SU-DHL-6 (cell line): ENCODE measurements around the gene ABCB11.

Experiments used
- H2AFZ ChIP-seq: fragments of 200-600 bp; sonication (generic); 2 replicates; pipeline ENCODE4 v1.6.1; 2014; ENCODE audit warnings: low read depth, mild to moderate bottlenecking, moderate library complexity, mixed read lengths, antibody characterized with exemption, low read length; ENCODE audit not compliant: severe bottlenecking
- H3F3A ChIP-seq: fragments of 200-600 bp; shearing (Covaris generic); 2 replicates; pipeline ENCODE4 v1.6.0; 2016; ENCODE audit warnings: antibody characterized with exemption, mild to moderate bottlenecking; ENCODE audit not compliant: insufficient read depth
- H3K27ac ChIP-seq: fragments of 200-600 bp; sonication (generic); 2 replicates; pipeline ENCODE4 v1.5.1; 2016; ENCODE audit warnings: low read depth, mild to moderate bottlenecking, low read length, moderate library complexity, mixed read lengths
- H3K27me3 ChIP-seq: fragments of 200-600 bp; sonication (generic), shearing (Covaris generic); 2 replicates; pipeline ENCODE4 v1.6.0; 2014; ENCODE audit warnings: mild to moderate bottlenecking, low read length
- H3K36me3 ChIP-seq: fragments of 200-600 bp; sonication (generic); 2 replicates; pipeline ENCODE4 v1.6.1; 2014; ENCODE audit warnings: mild to moderate bottlenecking, low read length, mixed read lengths
- H3K4me2 ChIP-seq: fragments of 300-600, 200-600 bp; shearing (Covaris generic), sonication (generic); 2 replicates; pipeline ENCODE4 v1.6.0; 2014; ENCODE audit warnings: low read length, low read depth, mild to moderate bottlenecking; ENCODE audit not compliant: poor library complexity, severe bottlenecking
- H3K4me3 ChIP-seq: fragments of 200-600 bp; sonication (generic); 2 replicates; pipeline ENCODE4 v1.5.1; 2014; ENCODE audit warnings: antibody characterized with exemption, low read length, mild to moderate bottlenecking, mixed read lengths; ENCODE audit not compliant: insufficient read depth, poor library complexity, severe bottlenecking
- H3K79me2 ChIP-seq: fragments of 200-600 bp; sonication (generic); 2 replicates; pipeline ENCODE4 v1.6.1; 2014; ENCODE audit warnings: mild to moderate bottlenecking, low read length, moderate library complexity; ENCODE audit not compliant: insufficient read depth
- H3K9ac ChIP-seq: fragments of 200-600 bp; sonication (generic); 2 replicates; pipeline ENCODE4 v1.7.0; 2014; ENCODE audit warnings: mild to moderate bottlenecking, low read length
- H3K9me2 ChIP-seq: fragments of 200-600 bp; sonication (generic); replicated peaks from 2 replicates; pipeline ENCODE4 v1.6.1; 2014; ENCODE audit warnings: low read length; ENCODE audit not compliant: insufficient read depth
- H3K9me3 ChIP-seq: fragments of 200-600 bp; sonication (generic); 2 replicates; pipeline ENCODE4 v1.6.1; 2014; ENCODE audit warnings: low read length, mixed read lengths; ENCODE audit not compliant: insufficient read depth
- H4K20me1 ChIP-seq: fragments of 200-600 bp; sonication (generic); 2 replicates; pipeline ENCODE4 v1.6.1; 2014; ENCODE audit warnings: low read depth, mild to moderate bottlenecking, antibody characterized with exemption, low read length, moderate library complexity, mixed read lengths
- CTCF ChIP-seq: fragments of 200-600 bp; sonication (generic); IDR thresholded peaks from one replicate; pipeline ENCODE4 v1.5.1; 2017; ENCODE audit warnings: antibody characterized with exemption, mild to moderate bottlenecking, low read length, moderate library complexity; ENCODE audit not compliant: insufficient read depth, poor library complexity, severe bottlenecking
- EZH2phosphoT487 ChIP-seq: fragments of 200-600 bp; sonication (generic), shearing (Covaris generic); conservative IDR thresholded peaks from 2 replicates; pipeline ENCODE4 v1.6.1; 2018; ENCODE audit warnings: mild to moderate bottlenecking, antibody characterized with exemption, low read length, moderate library complexity, mixed read lengths

ABCB11 gene

GRCh38 chr2:168920504-168921157 lies 110.5 kb downstream of the ABCB11 start:
- Histone ChIP-seq H3F3A (no peaks in the 10 kb centered on the region), H3K4me3 (no peak overlapping the region), H3K9ac (no peak overlapping the region), H3K36me3 (no peaks in the 10 kb centered on the region), H3K9me2 (no peaks in the 10 kb centered on the region), H3K27me3 (no peaks in the 10 kb centered on the region), H3K4me2 (no peak overlapping the region), H3K27ac (no peak overlapping the region), H4K20me1 (no peaks in the 10 kb centered on the region), H3K9me3 (no peaks in the 10 kb centered on the region), H2AFZ (no peak overlapping the region), H3K79me2 (no peaks in the 10 kb centered on the region)
- TF ChIP-seq EZH2phosphoT487 (no peak), CTCF (peak; percentile 40)

GRCh38 chr2:168916331-168916675 lies 114.8 kb downstream of the ABCB11 start:
- Histone ChIP-seq H3K9me2 (no peaks in the 10 kb centered on the region), H3K79me2 (no peaks in the 10 kb centered on the region), H3F3A (no peaks in the 10 kb centered on the region), H3K9me3 (no peaks in the 10 kb centered on the region), H4K20me1 (no peaks in the 10 kb centered on the region), H3K4me2 (no peak overlapping the region), H3K4me3 (no peak overlapping the region), H3K36me3 (no peaks in the 10 kb centered on the region), H3K27ac (no peak overlapping the region), H3K27me3 (no peaks in the 10 kb centered on the region), H2AFZ (no peak overlapping the region), H3K9ac (no peak overlapping the region)
- no peak for TF ChIP-seq CTCF
- TF ChIP-seq EZH2phosphoT487 = no peak

GRCh38 chr2:168915441-168916330 lies 115.4 kb downstream of the ABCB11 start:
- Histone ChIP-seq H3K27ac (no peak overlapping the region), H4K20me1 (no peaks in the 10 kb centered on the region), H3K9me2 (no peaks in the 10 kb centered on the region), H3F3A (no peaks in the 10 kb centered on the region), H3K27me3 (no peaks in the 10 kb centered on the region), H3K36me3 (no peaks in the 10 kb centered on the region), H3K9me3 (no peaks in the 10 kb centered on the region), H3K9ac (no peak overlapping the region), H3K79me2 (no peaks in the 10 kb centered on the region), H2AFZ (no peak overlapping the region), H3K4me3 (no peak overlapping the region), H3K4me2 (no peak overlapping the region)
- TF ChIP-seq CTCF = no peak
- no peak for TF ChIP-seq EZH2phosphoT487
